HG03354 (cell line): ENCODE data around the gene IRGC.

Source experiments
- ATAC-seq: cut with Tn5 transposase; IDR thresholded peaks from one replicate; pipeline ENCODE4 v1.9.1; 2021; ENCODE audit warnings: mild to moderate bottlenecking; ENCODE audit not compliant: unreplicated experiment, poor library complexity, severe bottlenecking

The IRGC gene

GRCh38 chr19:43720936-43721335 is 5.1 kb downstream of the IRGC start:
- ATAC-seq: no peak

- ATAC-seq: no peak
These were observed 5.7 kb downstream of the IRGC start for GRCh38 chr19:43721469-43722048.

GRCh38 chr19:43723588-43723987 is 7.7 kb downstream of the IRGC start:
- no peak for ATAC-seq

- no peak for ATAC-seq
These were observed 9.0 kb downstream of the IRGC start for GRCh38 chr19:43724896-43725295.

- ATAC-seq: no peak
These were observed 9.6 kb downstream of the IRGC start for GRCh38 chr19:43725468-43725867.

- ATAC-seq: no peak
These were observed 11.1 kb downstream of the IRGC start for GRCh38 chr19:43726736-43727592.

- ATAC-seq: no peak
These were observed 11.6 kb downstream of the IRGC start for GRCh38 chr19:43727593-43727853.

- ATAC-seq: no peak
These were observed 14.0 kb downstream of the IRGC start for GRCh38 chr19:43729919-43730318.

- no peak for ATAC-seq
These were observed 15.5 kb downstream of the IRGC start for GRCh38 chr19:43731346-43731745.

- ATAC-seq: no peak
These were observed 16.0 kb downstream of the IRGC start for GRCh38 chr19:43731846-43732245.

GRCh38 chr19:43735013-43735412 is 19.1 kb downstream of the IRGC start:
- no peak for ATAC-seq

GRCh38 chr19:43735957-43736356 is 20.1 kb downstream of the IRGC start:
- ATAC-seq: no peak

- ATAC-seq: no peak
These were observed 22.9 kb downstream of the IRGC start for GRCh38 chr19:43738780-43739211.

- ATAC-seq: no peak
These were observed 23.8 kb downstream of the IRGC start for GRCh38 chr19:43739439-43740235.

GRCh38 chr19:43741075-43741825 is 25.4 kb downstream of the IRGC start:
- ATAC-seq: no peak

GRCh38 chr19:43743059-43743458 is 27.2 kb downstream of the IRGC start:
- ATAC-seq: no peak

- no peak for ATAC-seq
These were observed 31.8 kb downstream of the IRGC start for GRCh38 chr19:43747557-43748204.

- no peak for ATAC-seq
These were observed 32.3 kb downstream of the IRGC start for GRCh38 chr19:43748205-43748594.

GRCh38 chr19:43748685-43749084 is 32.8 kb downstream of the IRGC start:
- ATAC-seq: no peak

- no peak for ATAC-seq
These were observed 33.3 kb downstream of the IRGC start for GRCh38 chr19:43749152-43749551.
